ENCODE data around the gene SGCD.
"Not testable (repeated sequence)": the region's sequence is repeated elsewhere in the genome, so short reads cannot be mapped to it uniquely, and the experiment has no call there.

The SGCD gene

GRCh38 chr5:156570615-156571014, 243.7 kb downstream of the SGCD start:
- no peak for DNase-seq (ENCODE audit: low read depth in 2 of 2)

DNA sequence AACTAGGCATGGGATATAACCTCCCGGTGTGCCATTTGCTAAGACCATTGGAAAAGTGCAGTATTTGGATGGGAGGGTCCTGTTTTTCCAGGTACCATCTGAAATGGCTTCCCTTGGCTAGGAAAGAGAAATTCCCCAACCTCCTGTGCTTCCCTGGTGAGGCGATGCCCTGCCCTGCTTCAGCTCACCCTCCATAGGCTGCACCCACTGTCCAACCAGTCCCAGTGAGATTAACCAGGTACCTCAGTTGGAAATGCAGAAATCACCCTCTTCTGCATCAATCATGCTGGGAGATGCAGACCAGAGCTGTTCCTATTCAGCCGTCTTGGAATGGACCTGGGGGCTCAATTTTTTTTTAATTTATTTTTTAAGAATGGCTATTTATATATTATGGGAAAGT, 254.8 kb downstream of the SGCD start:
- DNase-seq (ENCODE audit: low read depth in 2 of 2), result no peak

DNA sequence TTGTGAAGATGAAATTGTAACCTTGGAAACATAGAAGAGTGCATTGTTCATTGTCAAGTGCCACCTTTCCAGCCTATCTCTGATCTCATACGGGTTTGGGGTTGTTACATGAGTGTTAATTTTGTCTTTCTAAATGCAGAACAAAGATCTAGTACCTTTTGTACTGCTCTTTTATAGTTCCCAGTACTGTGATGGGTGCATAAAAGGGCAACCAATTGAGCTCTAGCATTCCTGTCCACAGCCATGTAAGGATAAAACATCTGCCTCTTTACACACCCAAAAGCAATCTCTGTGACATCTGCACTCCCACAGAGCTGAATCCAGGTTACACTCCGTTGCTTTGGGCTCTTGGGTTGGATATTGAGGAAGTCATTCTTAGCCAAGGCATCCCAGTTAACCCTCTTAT, 255.2 kb downstream of the SGCD start:
- DNase-seq (ENCODE audit: low read depth in 2 of 2), result no peak

DNA sequence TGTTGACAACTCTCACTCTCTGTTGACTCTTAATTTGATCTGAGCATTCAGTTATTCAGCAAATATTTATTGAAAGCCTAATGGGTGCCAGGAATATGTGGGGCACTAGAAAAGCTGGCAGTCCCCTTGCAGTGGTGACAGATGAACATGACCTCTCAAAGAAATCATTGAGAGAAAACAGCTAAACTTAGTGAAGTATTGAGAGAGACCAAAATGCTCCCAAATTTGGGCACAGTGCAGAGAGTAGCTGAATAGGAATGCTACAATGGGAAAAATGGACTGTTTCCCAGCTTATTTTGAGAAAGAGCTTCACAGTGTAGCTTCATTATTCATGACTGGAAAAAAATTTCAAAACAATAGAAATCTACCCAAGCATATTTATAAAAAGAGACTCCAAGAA, 257.9 kb downstream of the SGCD start:
- DNase-seq (ENCODE audit: low read depth in 2 of 2), result no peak

DNA sequence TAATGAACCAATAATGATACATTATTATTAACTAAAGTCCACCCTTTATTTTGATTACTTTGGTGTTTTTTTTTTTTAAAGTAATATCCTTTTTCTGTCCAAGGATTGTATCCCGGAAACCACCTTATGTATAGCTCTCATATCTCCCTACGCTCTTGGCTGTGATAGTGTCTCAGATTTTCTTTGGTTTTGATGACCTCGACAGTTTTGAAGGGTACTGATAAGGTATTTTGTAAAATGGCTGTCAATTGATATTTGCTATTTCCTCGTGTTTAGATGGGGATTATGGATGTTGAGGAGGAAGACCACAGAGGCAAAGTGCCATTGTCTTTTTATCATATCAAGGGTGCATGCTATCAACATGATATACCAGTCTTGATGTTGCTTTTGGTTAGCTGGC, 259.0 kb downstream of the SGCD start:
- DNase-seq (ENCODE audit: low read depth in 2 of 2), result no peak

DNA sequence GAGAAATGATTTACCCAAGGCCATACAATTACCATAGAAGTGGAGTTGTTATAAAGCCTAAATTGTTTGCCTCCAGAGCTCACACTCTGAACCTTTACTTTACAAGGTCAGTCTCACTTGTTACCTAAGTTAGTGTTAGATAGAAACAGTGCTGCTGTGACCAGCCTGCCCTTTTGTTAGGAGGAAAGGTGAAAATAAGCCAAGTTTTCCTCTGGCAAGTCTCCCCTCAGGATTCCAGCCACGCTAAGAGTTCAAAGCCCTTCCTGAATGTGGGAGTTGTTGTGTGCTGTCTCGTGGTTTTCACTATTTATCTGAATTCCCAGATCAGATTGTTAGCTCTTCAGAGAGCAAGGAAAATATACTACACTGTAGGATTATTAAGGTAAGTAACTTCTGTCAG, 260.0 kb downstream of the SGCD start:
- no peak for DNase-seq (ENCODE audit: low read depth in 2 of 2)

- DNase-seq (ENCODE audit: low read depth in 2 of 2), result no peak
Observed at GRCh38 chr5:156588306-156588705, 261.3 kb downstream of the SGCD start.

GRCh38 chr5:156589104-156589945, 262.4 kb downstream of the SGCD start:
- DNase-seq (ENCODE audit: low read depth in 2 of 2), result no peak

DNA sequence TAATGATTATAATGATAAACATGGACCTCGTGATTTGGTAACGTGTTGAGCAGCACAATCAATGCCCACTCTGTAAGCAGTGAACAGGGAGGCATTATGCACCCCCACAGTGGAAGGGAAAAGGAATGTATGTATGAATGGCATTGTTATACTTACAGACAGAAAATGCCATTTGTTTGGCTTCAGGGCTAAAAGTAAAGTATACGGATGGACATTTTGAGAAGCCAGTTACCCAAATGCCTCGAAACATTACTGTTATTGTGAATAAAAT, 262.9 kb downstream of the SGCD start:
- DNase-seq (ENCODE audit: low read depth in 2 of 2), result no peak

DNA sequence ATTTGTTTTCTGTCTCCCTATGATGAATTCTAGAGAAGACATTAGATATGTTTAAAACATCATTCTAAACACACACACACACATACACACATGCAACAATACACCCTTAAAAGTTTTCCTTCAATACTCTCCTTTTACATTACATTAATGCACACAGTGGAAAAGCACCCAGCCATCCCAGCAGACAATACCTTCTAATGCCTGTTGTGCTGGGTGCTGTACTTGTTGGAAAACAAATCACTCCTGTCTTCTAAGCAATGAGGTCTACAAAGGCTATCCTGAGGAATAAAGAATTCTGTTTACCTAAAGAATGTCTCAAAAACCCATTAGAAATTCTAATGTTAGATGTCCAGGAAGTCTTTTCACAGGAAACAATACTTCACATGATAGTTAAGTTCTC, 264.0 kb downstream of the SGCD start:
- DNase-seq (ENCODE audit: low read depth in 2 of 2), result no peak

GRCh38 chr5:156591631-156592030, 264.7 kb downstream of the SGCD start:
- no peak for DNase-seq (ENCODE audit: low read depth in 2 of 2)

- no peak for DNase-seq (ENCODE audit: low read depth in 2 of 2)
Observed at GRCh38 chr5:156593546-156593945, 266.6 kb downstream of the SGCD start.

- no peak for DNase-seq (ENCODE audit: low read depth in 2 of 2)
Observed at GRCh38 chr5:156594406-156594805, 267.4 kb downstream of the SGCD start.

DNA sequence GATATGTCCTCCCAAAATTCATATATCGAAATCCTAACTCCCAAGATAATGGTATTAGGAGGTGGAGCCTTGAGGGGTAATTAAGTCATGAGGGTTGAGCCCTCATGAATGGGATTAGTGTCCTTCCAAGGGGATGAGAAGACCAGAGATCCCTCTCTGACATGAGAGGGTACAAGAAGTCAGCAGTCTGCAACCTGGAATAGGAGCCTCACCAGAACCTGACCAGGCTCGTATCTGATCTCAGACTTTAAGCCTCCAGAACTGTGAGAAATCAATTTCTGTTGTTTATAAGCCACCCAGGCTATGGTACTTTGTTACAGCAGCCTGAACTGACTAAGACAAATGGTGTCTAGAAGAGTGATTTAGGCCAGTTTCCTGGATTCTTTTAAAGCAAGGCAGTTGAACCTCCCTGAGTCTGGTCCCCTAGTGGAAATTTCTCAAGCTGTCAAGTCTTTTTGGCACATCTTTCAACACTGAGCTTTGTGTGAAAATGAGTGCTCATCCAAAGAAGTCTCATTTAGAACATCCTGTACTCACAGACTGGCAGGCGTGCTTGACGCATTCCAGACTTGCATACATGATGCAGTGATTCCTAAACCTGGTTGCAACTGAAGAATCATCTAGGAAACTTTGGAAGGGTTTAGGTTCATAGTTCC, 268.3 kb downstream of the SGCD start:
- no peak for DNase-seq (ENCODE audit: low read depth in 2 of 2)

- no peak for DNase-seq (ENCODE audit: low read depth in 2 of 2)
Observed at GRCh38 chr5:156597276-156597675, 270.3 kb downstream of the SGCD start.

DNA sequence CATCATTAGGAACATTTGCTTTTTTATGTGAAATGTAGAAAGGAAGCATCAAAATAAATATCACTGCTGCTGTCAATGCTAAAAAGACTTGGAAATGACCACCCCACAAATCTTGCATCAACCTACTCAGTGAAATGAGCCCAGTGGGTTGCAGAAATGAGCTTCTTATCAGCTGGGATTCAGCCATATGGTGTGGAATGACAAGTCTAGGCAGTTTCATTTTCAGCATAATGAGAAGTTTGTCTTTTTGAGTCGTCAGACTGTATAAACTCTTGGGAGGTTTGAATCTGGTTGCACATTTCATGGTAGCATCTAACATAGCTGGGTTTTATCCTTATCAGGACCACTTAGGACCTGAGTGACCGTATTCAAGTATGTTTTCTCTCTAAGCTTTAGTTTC, 272.0 kb downstream of the SGCD start:
- DNase-seq (ENCODE audit: low read depth in 2 of 2), result no peak

DNA sequence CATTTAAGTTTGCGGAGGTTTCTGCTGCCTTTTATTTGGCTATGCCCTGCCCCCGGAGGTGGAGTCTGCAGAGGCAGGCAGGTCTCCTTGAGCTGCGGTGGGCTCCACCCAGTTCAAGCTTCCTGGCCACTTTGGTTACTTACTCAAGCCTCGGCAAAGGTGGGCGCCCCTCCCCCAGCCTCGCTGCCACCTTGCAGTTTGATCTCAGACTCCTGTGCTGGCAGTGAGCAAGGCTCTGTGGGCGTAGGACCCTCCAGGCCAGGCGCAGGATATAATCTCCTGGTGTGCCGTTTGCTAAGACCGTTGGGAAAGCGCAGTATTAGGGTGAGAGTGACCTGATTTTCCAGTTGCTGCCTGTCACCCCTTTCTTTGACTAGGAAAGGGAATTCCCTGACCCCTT, 283.6 kb downstream of the SGCD start:
- DNase-seq (ENCODE audit: low read depth in 2 of 2), result not testable (repeated sequence)

DNA sequence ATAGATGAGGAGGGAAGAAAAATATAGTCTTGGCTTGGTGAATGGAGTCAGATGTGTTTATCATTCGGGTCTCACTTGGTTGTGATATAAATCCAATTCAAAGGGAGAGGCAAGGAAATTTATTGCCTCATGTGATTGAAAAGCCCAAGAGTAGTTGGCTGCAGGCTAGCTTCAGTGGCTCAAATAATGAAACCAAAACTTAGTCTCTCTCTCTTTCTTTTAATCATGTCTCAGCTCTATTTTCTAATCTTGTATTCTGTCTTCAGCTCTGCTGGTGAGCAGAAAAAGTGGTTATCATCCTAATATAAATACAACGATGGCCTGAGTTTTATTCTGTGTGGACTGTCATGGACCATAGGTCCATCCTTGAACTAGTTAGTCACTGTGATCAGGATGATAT, 288.9 kb downstream of the SGCD start:
- no peak for DNase-seq (ENCODE audit: low read depth in 2 of 2)

DNA sequence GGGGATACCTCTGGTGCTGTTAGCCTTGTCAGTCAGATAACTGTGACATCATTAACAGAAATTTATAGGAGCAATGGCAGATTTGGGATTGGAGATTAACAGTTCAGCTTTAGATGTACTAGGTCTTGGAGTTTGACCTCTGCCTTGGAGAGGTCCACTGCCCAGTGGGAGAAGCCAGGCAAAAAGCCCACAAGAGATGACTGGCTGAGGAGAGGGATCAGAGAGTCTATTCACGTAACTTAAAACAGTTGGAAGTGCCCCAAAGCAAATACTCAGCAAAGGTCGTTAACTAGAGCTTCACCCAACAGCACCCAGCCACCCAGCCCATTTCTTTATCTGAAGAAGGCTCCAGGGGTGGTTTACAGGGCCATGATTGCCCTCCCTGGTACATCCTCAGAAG, 290.5 kb downstream of the SGCD start:
- DNase-seq (ENCODE audit: low read depth in 2 of 2), result no peak

DNA sequence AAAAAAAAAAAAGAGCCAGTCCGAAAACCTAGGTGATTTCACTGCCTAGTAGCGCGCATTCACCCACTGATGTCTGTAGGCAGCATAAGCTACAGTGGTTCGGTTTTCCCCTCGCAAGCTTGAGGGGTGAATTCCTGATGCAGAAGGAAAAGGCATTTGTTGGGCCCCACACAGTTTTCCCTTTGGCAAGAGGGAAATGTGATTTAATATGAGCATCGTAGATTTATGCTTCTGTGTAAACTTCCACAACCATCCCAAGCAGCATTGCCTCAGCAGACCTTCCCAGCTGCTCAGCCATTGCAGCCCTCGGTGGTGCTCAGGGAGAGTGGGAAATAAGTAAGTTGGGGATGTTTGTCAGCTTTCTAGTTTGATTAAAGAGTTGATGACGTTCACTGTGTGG, 291.6 kb downstream of the SGCD start:
- no peak for DNase-seq (ENCODE audit: low read depth in 2 of 2)

DNA sequence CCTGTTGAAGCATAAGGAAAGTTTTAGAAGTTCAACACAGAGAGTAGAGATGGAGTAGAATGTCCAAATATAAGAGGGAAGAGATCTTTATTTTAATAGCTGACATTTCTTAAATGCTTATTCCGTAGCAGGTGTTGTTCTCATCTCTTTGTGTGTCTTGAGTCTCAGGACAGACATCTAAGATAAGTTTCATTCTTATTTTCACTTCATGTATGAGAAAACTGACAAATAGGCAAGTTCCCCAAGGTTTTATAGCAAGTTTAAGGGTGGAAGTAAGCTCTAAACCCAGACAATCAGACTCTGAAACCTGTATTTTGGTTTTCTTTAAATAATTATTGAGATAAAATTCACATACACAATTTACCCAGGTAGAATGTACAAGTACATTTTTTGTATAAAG, 294.8 kb downstream of the SGCD start:
- no peak for DNase-seq (ENCODE audit: low read depth in 2 of 2)

- no peak for DNase-seq (ENCODE audit: low read depth in 2 of 2)
Observed at GRCh38 chr5:156623381-156624040, 296.5 kb downstream of the SGCD start.

- no peak for DNase-seq (ENCODE audit: low read depth in 2 of 2)
Observed at GRCh38 chr5:156624686-156625085, 297.7 kb downstream of the SGCD start.
